Neural crest cell (in vitro differentiated cells): ENCODE results near the gene APCDD1L. TPM values are rescaled to one million over a fixed set of nuclear protein-coding genes. Genes with fewer than 3 reads are reported as not detected.
"Not testable (repeated sequence)": the region's sequence is repeated elsewhere in the genome, so short reads cannot be mapped to it uniquely, and the experiment has no call there.

Experiments used
- DNase-seq: peaks from one replicate; pipeline ENCODE4 v3.0.0; 2021; ENCODE audit warnings: low read depth, mixed read lengths, low spot score
- H3K27ac Mint-ChIP-seq: one replicate; pipeline ENCODE4 v1.8.0; 2021; ENCODE audit warnings: mild to moderate bottlenecking, mixed read lengths; ENCODE audit not compliant: unreplicated experiment
- H3K27me3 Mint-ChIP-seq: 2 replicates; pipeline ENCODE4 v1.8.0; 2021; ENCODE audit warnings: low read depth, mild to moderate bottlenecking, mixed read lengths
- H3K36me3 Mint-ChIP-seq: 2 replicates; pipeline ENCODE4 v1.8.0; 2021; ENCODE audit warnings: low read depth, mild to moderate bottlenecking, mixed read lengths
- H3K4me1 Mint-ChIP-seq: 2 replicates; pipeline ENCODE4 v1.8.0; 2021; ENCODE audit warnings: mixed read lengths
- H3K4me3 Mint-ChIP-seq: one replicate; pipeline ENCODE4 v1.8.0; 2021; ENCODE audit warnings: mild to moderate bottlenecking, mixed read lengths
- H3K9me3 Mint-ChIP-seq: 2 replicates; pipeline ENCODE4 v1.8.0; 2021; ENCODE audit warnings: mixed read lengths
- CTCF ChIP-seq: fragments of 200-600 bp; sonication (generic); conservative IDR thresholded peaks from 2 replicates; pipeline ENCODE4 v1.5.0; 2021; ENCODE audit warnings: antibody characterized with exemption, mild to moderate bottlenecking
- total RNA-seq: library from RNA; stranded (reverse); gene quantifications from 2 replicates; pipeline ENCODE4 v1.2.1, GENCODE V29; 2021

APCDD1L gene
- total RNA-seq, 1 donor from 2014 or later, result not detected

GRCh38 chr20:58420798-58421496 is 94.3 kb downstream of the APCDD1L start:
- Mint-ChIP-seq H3K27ac (no peak overlapping the region), H3K4me1 (peaks cover 16% of the 10 kb centered on the region), H3K27me3 (no peaks in the 10 kb centered on the region), H3K36me3 (peaks cover 22% of the 10 kb centered on the region), H3K9me3 (no peaks in the 10 kb centered on the region), H3K4me3 (no peak overlapping the region)
- no peak for TF ChIP-seq CTCF
- DNase-seq, result no peak

- H3K36me3 Mint-ChIP-seq, result peaks cover 22% of the 10 kb centered on the region
- no peaks in the 10 kb centered on the region for H3K27me3 Mint-ChIP-seq
- no peak overlapping the region for H3K4me3 Mint-ChIP-seq
- no peak overlapping the region for H3K27ac Mint-ChIP-seq
- no peak for DNase-seq
- peaks cover 3% of the 10 kb centered on the region for H3K9me3 Mint-ChIP-seq
- peaks cover 13% of the 10 kb centered on the region for H3K4me1 Mint-ChIP-seq
- no peak for TF ChIP-seq CTCF
These were observed 96.0 kb downstream of the APCDD1L start for GRCh38 chr20:58418949-58419748.

- Mint-ChIP-seq H3K36me3 (peaks cover 21% of the 10 kb centered on the region), H3K27me3 (no peaks in the 10 kb centered on the region), H3K27ac (no peak overlapping the region), H3K9me3 (peaks cover 3% of the 10 kb centered on the region), H3K4me3 (no peak overlapping the region), H3K4me1 (peaks cover 10% of the 10 kb centered on the region)
- no peak for DNase-seq
- no peak for TF ChIP-seq CTCF
These were observed 97.8 kb downstream of the APCDD1L start for GRCh38 chr20:58417438-58417837.

GRCh38 chr20:58416835-58417234 is 98.4 kb downstream of the APCDD1L start:
- no peaks in the 10 kb centered on the region for H3K27me3 Mint-ChIP-seq
- H3K36me3 Mint-ChIP-seq, result peaks cover 23% of the 10 kb centered on the region
- H3K4me3 Mint-ChIP-seq, result no peak overlapping the region
- DNase-seq, result no peak
- no peak overlapping the region for H3K27ac Mint-ChIP-seq
- peaks cover 10% of the 10 kb centered on the region for H3K4me1 Mint-ChIP-seq
- H3K9me3 Mint-ChIP-seq, result peaks cover 3% of the 10 kb centered on the region
- no peak for TF ChIP-seq CTCF

- H3K27ac Mint-ChIP-seq, result peak overlapping the region; percentile 11
- H3K4me1 Mint-ChIP-seq, result peaks cover 10% of the 10 kb centered on the region
- H3K27me3 Mint-ChIP-seq, result no peaks in the 10 kb centered on the region
- TF ChIP-seq CTCF, result no peak
- no peak for DNase-seq
- H3K4me3 Mint-ChIP-seq, result no peak overlapping the region
- H3K36me3 Mint-ChIP-seq, result peaks cover 25% of the 10 kb centered on the region
- peaks cover 3% of the 10 kb centered on the region for H3K9me3 Mint-ChIP-seq
These were observed 99.1 kb downstream of the APCDD1L start for GRCh38 chr20:58416057-58416456.

GRCh38 chr20:58414786-58415185 is 100.4 kb downstream of the APCDD1L start:
- Mint-ChIP-seq H3K36me3 (peaks cover 20% of the 10 kb centered on the region), H3K4me1 (peaks cover 20% of the 10 kb centered on the region)
- not testable (repeated sequence) for H3K27ac Mint-ChIP-seq, H3K27me3 Mint-ChIP-seq, H3K9me3 Mint-ChIP-seq, H3K4me3 Mint-ChIP-seq, DNase-seq

GRCh38 chr20:58414216-58414615 is 101.0 kb downstream of the APCDD1L start:
- not testable (repeated sequence) for H3K27me3 Mint-ChIP-seq, H3K27ac Mint-ChIP-seq, DNase-seq, H3K9me3 Mint-ChIP-seq, H3K4me3 Mint-ChIP-seq
- Mint-ChIP-seq H3K36me3 (peaks cover 15% of the 10 kb centered on the region), H3K4me1 (peaks cover 25% of the 10 kb centered on the region)
